ENCODE results near the gene MDC1.

Gene MDC1

DNA sequence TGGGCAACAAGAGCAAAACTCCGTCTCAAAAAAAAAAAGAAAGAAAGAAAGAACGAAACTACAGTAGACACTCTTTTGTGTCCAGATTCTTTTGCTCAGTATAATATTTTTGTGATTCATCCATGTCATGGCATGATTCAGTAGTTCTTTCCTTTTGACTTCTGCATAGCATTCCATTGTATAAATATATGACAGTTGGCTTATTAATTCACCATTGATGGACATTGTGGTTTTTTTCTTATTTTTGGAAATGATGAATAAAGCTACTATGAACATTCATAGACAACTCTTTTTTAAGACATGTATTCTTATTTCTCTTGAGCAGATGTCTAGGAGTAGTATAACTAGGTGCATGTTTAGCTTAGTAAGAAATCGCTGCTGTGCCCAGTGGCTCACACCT lies 37.5 kb upstream of the MDC1 start:
- H3K4me1 ChIP-seq (ENCODE audit: insufficient read depth, low read length, poor library complexity, severe bottlenecking) = no peaks in the 10 kb centered on the region
- H3K9me2 ChIP-seq (replicated peaks; ENCODE audit: low read depth, low read length) = no peaks in the 10 kb centered on the region
- no peaks in the 10 kb centered on the region for H3K36me3 ChIP-seq (ENCODE audit: insufficient read depth, low read length)
- no peaks in the 10 kb centered on the region for H4K20me1 ChIP-seq (ENCODE audit: insufficient read depth, low read length, poor library complexity, severe bottlenecking)
- TF ChIP-seq EZH2phosphoT487 (IDR thresholded peaks at IDR 0.05; ENCODE audit: borderline replicate concordance) = no peak
- no peak overlapping the region for H3K4me2 ChIP-seq (ENCODE audit: low read depth, low read length, poor library complexity, severe bottlenecking)
- no peaks in the 10 kb centered on the region for H3K9me3 ChIP-seq (ENCODE audit: insufficient read depth, low read depth, low read length)
- no peaks in the 10 kb centered on the region for H3K79me2 ChIP-seq (ENCODE audit: insufficient read depth, low read length)
- no peaks in the 10 kb centered on the region for H3K27me3 ChIP-seq (ENCODE audit: insufficient read depth, low read length, poor library complexity, severe bottlenecking)
- no peak overlapping the region for H2AFZ ChIP-seq (ENCODE audit: low read length)
- H3K4me3 ChIP-seq (ENCODE audit: low read length, poor library complexity, severe bottlenecking) = no peak overlapping the region
- no peak overlapping the region for H3K9ac ChIP-seq (ENCODE audit: low read depth, low read length, poor library complexity, severe bottlenecking)
- no peaks in the 10 kb centered on the region for H3F3A ChIP-seq (ENCODE audit: low read depth)

- Histone ChIP-seq H3F3A (ENCODE audit: low read depth) (no peaks in the 10 kb centered on the region), H4K20me1 (ENCODE audit: insufficient read depth, low read length, poor library complexity, severe bottlenecking) (no peaks in the 10 kb centered on the region), H3K4me2 (ENCODE audit: low read depth, low read length, poor library complexity, severe bottlenecking) (no peak overlapping the region), H3K9me2 (replicated peaks; ENCODE audit: low read depth, low read length) (no peaks in the 10 kb centered on the region), H3K9me3 (ENCODE audit: insufficient read depth, low read depth, low read length) (no peaks in the 10 kb centered on the region), H3K79me2 (ENCODE audit: insufficient read depth, low read length) (no peaks in the 10 kb centered on the region), H3K4me1 (ENCODE audit: insufficient read depth, low read length, poor library complexity, severe bottlenecking) (no peaks in the 10 kb centered on the region), H3K27me3 (ENCODE audit: insufficient read depth, low read length, poor library complexity, severe bottlenecking) (no peaks in the 10 kb centered on the region), H3K36me3 (ENCODE audit: insufficient read depth, low read length) (no peaks in the 10 kb centered on the region), H3K9ac (ENCODE audit: low read depth, low read length, poor library complexity, severe bottlenecking) (no peak overlapping the region), H2AFZ (ENCODE audit: low read length) (no peak overlapping the region), H3K4me3 (ENCODE audit: low read length, poor library complexity, severe bottlenecking) (no peak overlapping the region)
- TF ChIP-seq EZH2phosphoT487 (IDR thresholded peaks at IDR 0.05; ENCODE audit: borderline replicate concordance) (no peak), CTCF (conservative IDR thresholded peaks at IDR 0.05; ENCODE audit: low read length) (no peak)
Measured at GRCh38 chr6:30752157-30752927, 35.3 kb upstream of the MDC1 start.

DNA sequence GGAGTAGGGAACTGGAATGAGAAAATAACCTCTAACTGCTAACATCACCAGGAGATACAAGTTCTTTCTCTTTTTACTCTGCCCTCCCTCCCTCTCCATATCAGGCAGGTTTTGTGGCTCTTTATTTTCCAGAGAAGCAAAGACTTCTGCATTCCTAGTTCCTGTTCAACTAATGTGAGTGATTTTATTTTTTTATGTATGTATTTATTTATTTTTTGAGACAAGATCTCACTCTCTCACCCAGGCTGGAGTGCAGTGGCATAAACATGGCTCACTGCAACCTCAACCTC lies 33.2 kb upstream of the MDC1 start:
- no peaks in the 10 kb centered on the region for H3K4me1 ChIP-seq (ENCODE audit: insufficient read depth, low read length, poor library complexity, severe bottlenecking)
- H3K4me3 ChIP-seq (ENCODE audit: low read length, poor library complexity, severe bottlenecking) = no peak overlapping the region
- no peaks in the 10 kb centered on the region for H3K9me3 ChIP-seq (ENCODE audit: insufficient read depth, low read depth, low read length)
- no peak overlapping the region for H3K9ac ChIP-seq (ENCODE audit: low read depth, low read length, poor library complexity, severe bottlenecking)
- no peak for TF ChIP-seq EZH2phosphoT487 (IDR thresholded peaks at IDR 0.05; ENCODE audit: borderline replicate concordance)
- no peak for TF ChIP-seq CTCF (conservative IDR thresholded peaks at IDR 0.05; ENCODE audit: low read length)
- no peaks in the 10 kb centered on the region for H3K27me3 ChIP-seq (ENCODE audit: insufficient read depth, low read length, poor library complexity, severe bottlenecking)
- no peak overlapping the region for H3K4me2 ChIP-seq (ENCODE audit: low read depth, low read length, poor library complexity, severe bottlenecking)
- H4K20me1 ChIP-seq (ENCODE audit: insufficient read depth, low read length, poor library complexity, severe bottlenecking) = no peaks in the 10 kb centered on the region
- no peaks in the 10 kb centered on the region for H3K9me2 ChIP-seq (replicated peaks; ENCODE audit: low read depth, low read length)
- no peaks in the 10 kb centered on the region for H3F3A ChIP-seq (ENCODE audit: low read depth)
- H2AFZ ChIP-seq (ENCODE audit: low read length) = no peak overlapping the region
- no peaks in the 10 kb centered on the region for H3K36me3 ChIP-seq (ENCODE audit: insufficient read depth, low read length)
- no peaks in the 10 kb centered on the region for H3K79me2 ChIP-seq (ENCODE audit: insufficient read depth, low read length)

All from Loucy (cell line).